Panc1 (cell line): ENCODE results near the gene RAD23A. TPM values are rescaled to one million over a fixed set of nuclear protein-coding genes. Genes with fewer than 3 reads are reported as not detected.

Experiments used
- ATAC-seq: fragments of 200-7000 bp; cut with Tn5 transposase; 2 replicates; pipeline ENCODE4 v1.9.1; 2020; ENCODE audit warnings: mild to moderate bottlenecking, moderate library complexity
- BruUV-seq: library from RNA; stranded (reverse); fragments of 400-500 nt; replicated peaks from 2 replicates; lab custom pipeline; 2021; lab: Mats Ljungman, UMichigan
- CTCF ChIA-PET: fragments of 300-600 bp; sonication (Branson Sonifier 250); formaldehyde crosslinking; loops from one replicate; lab custom pipeline; 2022; ENCODE audit warnings: antibody characterized with exemption; lab: Charles Lee
- POLR2A ChIA-PET: fragments of 300-600 bp; sonication (Branson Sonifier 250); formaldehyde crosslinking; loops from one replicate; lab custom pipeline; 2022; ENCODE audit warnings: antibody characterized with exemption; lab: Charles Lee
- DNase-seq: peaks from one replicate; pipeline ENCODE4 v3.0.0-alpha.2; 2010; ENCODE audit warnings: low read depth, low spot score
- H3K27ac ChIP-seq: 2 replicates; pipeline ENCODE4 v1.5.1; 2011; ENCODE audit warnings: mild to moderate bottlenecking, low read length, inconsistent platforms
- H3K27me3 ChIP-seq: fragments of 200-500 bp; sonication (Bioruptor generic); 2 replicates; pipeline ENCODE4 v1.6.0; 2014; ENCODE audit warnings: low read length, inconsistent platforms; ENCODE audit not compliant: control insufficient read depth, insufficient read depth
- H3K36me3 ChIP-seq: fragments of 200-500 bp; sonication (Bioruptor generic); 2 replicates; pipeline ENCODE4 v1.5.1; 2014; ENCODE audit warnings: inconsistent platforms, mild to moderate bottlenecking, low read length, moderate library complexity; ENCODE audit not compliant: control insufficient read depth, insufficient read depth
- H3K4me1 ChIP-seq: 2 replicates; pipeline ENCODE4 v1.5.1; 2011; ENCODE audit warnings: inconsistent platforms, mild to moderate bottlenecking, low read length, moderate library complexity; ENCODE audit not compliant: control insufficient read depth, insufficient read depth
- H3K4me3 ChIP-seq, 2 experiments: 2 replicates each; pipeline ENCODE4 v1.5.1; 2011 to 2012; ENCODE audit warnings: low read depth in 2 of 2, low read length in 2 of 2, mild to moderate bottlenecking in 2 of 2, inconsistent platforms in 1 of 2, moderate library complexity in 1 of 2
- H3K9me3 ChIP-seq: fragments of 200-500 bp; sonication (Bioruptor generic); 2 replicates; pipeline ENCODE4 v1.5.1; 2014; ENCODE audit warnings: low read depth, mild to moderate bottlenecking, inconsistent platforms, low read length, moderate library complexity; ENCODE audit not compliant: control insufficient read depth, insufficient read depth
- POLR2AphosphoS5 ChIP-seq: IDR thresholded peaks from 2 replicates; pipeline ENCODE4 v1.6.1; 2012; ENCODE audit warnings: mild to moderate bottlenecking, low read depth, low read length, moderate library complexity
- REST ChIP-seq, 2 experiments: IDR thresholded peaks; 2 replicates each; pipeline ENCODE4 v1.6.1; 2011 to 2012; ENCODE audit warnings: low read depth in 2 of 2, control low read depth in 1 of 2, low read length in 1 of 2, mild to moderate bottlenecking in 1 of 2, moderate library complexity in 1 of 2; ENCODE audit not compliant: insufficient read depth in 1 of 2
- SIN3A ChIP-seq: IDR thresholded peaks from 2 replicates; pipeline ENCODE4 v1.6.1; 2012; ENCODE audit warnings: low read depth, mild to moderate bottlenecking, low read length, moderate library complexity, borderline replicate concordance; ENCODE audit not compliant: insufficient read depth
- TCF7L2 ChIP-seq: IDR thresholded peaks from 2 replicates; pipeline ENCODE4 v1.6.1; 2011; ENCODE audit warnings: mild to moderate bottlenecking, low read depth, low read length, inconsistent platforms
- in situ Hi-C: cut with HindIII; loops from 2 replicates; pipeline ENCODE4 v1.10.0; 2016; ENCODE audit warnings: low sequenced_read_pairs, low pct_unique_long_range_greater_than_20kb
- intact Hi-C: fragments of 100-400 bp; cut with micrococcal nuclease; formaldehyde crosslinking; loops from one replicate; pipeline ENCODE4 v1.10.0; 2022; ENCODE audit not compliant: unreplicated experiment
- total RNA-seq: library from RNA; stranded (reverse); gene quantifications from one replicate; pipeline ENCODE4 v1.2.1, GENCODE V29; 2021; ENCODE audit not compliant: unreplicated experiment
- TF ChIP-seq, protein P1 (sequence below): fragments of 450-650 bp; IDR thresholded peaks from 2 replicates; pipeline ENCODE4 v1.5.1; 2017; ENCODE audit warnings: mild to moderate bottlenecking

The RAD23A gene
- total RNA-seq, 1 experiment from 2014 or later: 111 TPM

DNA sequence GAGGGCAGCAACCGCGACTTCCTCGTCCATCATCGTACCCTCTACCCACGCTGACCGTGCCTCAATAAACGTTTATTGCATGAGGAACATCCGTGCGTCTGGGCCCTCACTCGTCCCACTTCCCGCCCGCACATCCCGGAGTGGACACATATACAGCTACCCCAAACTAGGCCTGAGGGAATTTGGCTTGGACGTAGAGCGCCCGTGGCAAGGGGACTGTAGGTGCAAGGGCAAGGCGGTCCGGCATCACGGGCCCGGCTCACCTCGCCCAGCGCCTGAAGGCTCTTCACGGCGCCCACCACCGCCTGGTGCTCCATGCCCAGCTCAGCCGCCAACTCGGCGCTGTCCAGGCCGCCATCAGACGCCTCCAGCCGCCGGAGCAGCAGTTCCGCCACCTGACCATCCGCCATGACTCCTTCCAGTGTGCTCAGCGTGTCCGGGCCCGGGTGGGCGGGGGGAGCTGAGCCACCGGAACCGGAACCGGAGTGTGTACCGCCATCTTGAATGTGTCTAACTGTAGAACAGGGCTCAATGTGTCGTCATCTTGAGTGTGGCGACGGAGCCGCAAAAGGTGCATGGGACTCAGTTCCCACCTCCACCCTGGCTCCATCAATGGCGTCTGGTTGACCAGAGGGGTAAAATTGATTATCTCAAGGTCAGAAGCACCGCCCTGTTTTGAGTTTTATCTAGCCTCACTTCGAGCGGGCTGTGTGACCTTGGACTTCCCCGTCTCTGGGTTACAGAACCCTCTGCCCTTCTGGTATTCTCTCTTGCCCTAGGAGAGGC lies 12.2 kb upstream of the RAD23A start, which contains the start of gene FARSA:
Gene FARSA, minus strand, starts transcription at position 425 of the 786 bp plus-strand sequence. Its CDS starts 15 bp downstream, at position 410.
- in situ Hi-C loops (no loop called here), intact Hi-C loops (no loop called here)
- ATAC-seq (peak; percentile 86), DNase-seq (peak; percentile 56)
- peak in 1 of 2 experiments; percentile 27; a peak in 1 of 4 replicates for TF ChIP-seq REST (IDR thresholded peaks at IDR 0.05; ENCODE audit: insufficient read depth in 1 of 2, low read depth in 2 of 2, low read length in 1 of 2)
- TF ChIP-seq POLR2AphosphoS5: peak; percentile 94
- TF ChIP-seq, protein P1, sequence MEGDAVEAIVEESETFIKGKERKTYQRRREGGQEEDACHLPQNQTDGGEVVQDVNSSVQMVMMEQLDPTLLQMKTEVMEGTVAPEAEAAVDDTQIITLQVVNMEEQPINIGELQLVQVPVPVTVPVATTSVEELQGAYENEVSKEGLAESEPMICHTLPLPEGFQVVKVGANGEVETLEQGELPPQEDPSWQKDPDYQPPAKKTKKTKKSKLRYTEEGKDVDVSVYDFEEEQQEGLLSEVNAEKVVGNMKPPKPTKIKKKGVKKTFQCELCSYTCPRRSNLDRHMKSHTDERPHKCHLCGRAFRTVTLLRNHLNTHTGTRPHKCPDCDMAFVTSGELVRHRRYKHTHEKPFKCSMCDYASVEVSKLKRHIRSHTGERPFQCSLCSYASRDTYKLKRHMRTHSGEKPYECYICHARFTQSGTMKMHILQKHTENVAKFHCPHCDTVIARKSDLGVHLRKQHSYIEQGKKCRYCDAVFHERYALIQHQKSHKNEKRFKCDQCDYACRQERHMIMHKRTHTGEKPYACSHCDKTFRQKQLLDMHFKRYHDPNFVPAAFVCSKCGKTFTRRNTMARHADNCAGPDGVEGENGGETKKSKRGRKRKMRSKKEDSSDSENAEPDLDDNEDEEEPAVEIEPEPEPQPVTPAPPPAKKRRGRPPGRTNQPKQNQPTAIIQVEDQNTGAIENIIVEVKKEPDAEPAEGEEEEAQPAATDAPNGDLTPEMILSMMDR: no peak
- TF ChIP-seq TCF7L2: no peak
- TF ChIP-seq SIN3A: peak; percentile 70; the same call in 1 of the 2 replicates
- H3K9me3 ChIP-seq: no peaks in the 10 kb centered on the region
- H3K27me3 ChIP-seq: no peaks in the 10 kb centered on the region
- BruUV-seq: TSS peak; percentile 83
- ChIA-PET POLR2A (interaction anchor here (0.6 kb wide), 2 partner anchors 52 to 248 kb away, joined by 3 to 19 read pairs; partner anchors contain the start of gene DNASE2), CTCF (interaction anchor here (0.7 kb wide), 1 partner anchor 44 kb away, joined by 5 read pairs; no protein-coding TSS in a partner anchor)
- H3K36me3 ChIP-seq: peaks cover 11% of the 10 kb centered on the region
- H3K4me3 ChIP-seq: peak within 1 kb of the TSS; percentile 91 to 94
- H3K27ac ChIP-seq: peak within 1 kb of the TSS; percentile 93
- peaks cover 12% of the 10 kb centered on the region for H3K4me1 ChIP-seq

- no TSS peak for BruUV-seq
- POLR2A ChIA-PET: no interaction called here
- intact Hi-C loops: no loop called here
- DNase-seq: no peak
- Histone ChIP-seq H3K27ac (no peak overlapping the region), H3K36me3 (peaks cover 19% of the 10 kb centered on the region), H3K4me1 (peaks cover 12% of the 10 kb centered on the region), H3K9me3 (no peaks in the 10 kb centered on the region), H3K4me3 (no peak overlapping the region), H3K27me3 (no peaks in the 10 kb centered on the region)
- in situ Hi-C loops: no loop called here
- TF ChIP-seq REST (IDR thresholded peaks at IDR 0.05; ENCODE audit: insufficient read depth in 1 of 2, low read depth in 2 of 2, low read length in 1 of 2): no peak
- no peak for ATAC-seq
- CTCF ChIA-PET: no interaction called here
Measured at GRCh38 chr19:12935071-12935470, 10.6 kb upstream of the RAD23A start.
